ENCODE results near the gene OSBPL6. TPM values are rescaled to one million over a fixed set of nuclear protein-coding genes. Genes with fewer than 3 reads are reported as not detected.
"Not testable (repeated sequence)": the region's sequence is repeated elsewhere in the genome, so short reads cannot be mapped to it uniquely, and the experiment has no call there.

OSBPL6 gene
- total RNA-seq, 1 donor from 2014 or later, result 0.39 TPM

DNA sequence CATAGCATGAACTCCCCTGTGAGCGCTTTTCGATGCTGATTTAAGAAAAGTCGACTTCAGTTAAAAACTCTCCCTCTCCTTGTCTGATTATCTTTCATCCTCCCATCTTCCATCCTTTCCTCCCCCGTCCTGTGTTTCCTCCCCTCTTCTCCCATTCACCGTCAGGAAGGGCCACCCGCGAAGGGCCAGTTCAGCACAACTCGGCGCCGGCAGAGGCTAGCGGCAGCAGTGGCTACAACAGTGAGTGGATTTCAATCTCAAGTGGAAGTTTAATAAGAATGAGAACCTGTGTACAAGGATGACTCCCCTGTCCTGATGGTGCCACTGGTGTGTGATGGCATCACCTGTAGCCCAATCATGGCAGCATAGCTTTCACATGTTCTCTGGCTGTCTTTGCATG is 149.8 kb downstream of the OSBPL6 start:
- DNase-seq (ENCODE audit: low spot score), result no peak

DNA sequence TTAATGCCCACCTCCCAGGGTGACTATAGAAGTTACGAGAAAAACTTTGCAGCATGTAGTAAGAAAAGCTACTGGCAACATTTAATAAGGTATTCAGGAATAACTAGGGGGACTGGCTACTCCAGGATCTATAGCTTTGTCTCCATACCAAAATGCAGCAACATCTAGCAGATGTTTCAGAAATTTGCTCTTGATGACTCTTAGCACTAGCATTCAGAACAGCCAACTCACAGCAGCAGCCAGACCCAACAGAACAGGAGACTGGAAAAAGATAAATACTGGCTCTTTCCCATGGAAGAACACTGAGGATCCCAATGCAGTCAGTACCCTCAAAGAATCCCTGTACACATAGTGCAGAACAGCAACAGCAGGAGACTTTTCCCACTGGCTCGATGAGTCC is 151.6 kb downstream of the OSBPL6 start:
- DNase-seq (ENCODE audit: low spot score), result no peak

GRCh38 chr2:178350051-178350450 is 155.7 kb downstream of the OSBPL6 start:
- DNase-seq (ENCODE audit: low spot score), result no peak

- not testable (repeated sequence) for DNase-seq (ENCODE audit: low spot score)
These were observed 163.4 kb downstream of the OSBPL6 start for GRCh38 chr2:178357704-178358103.

DNA sequence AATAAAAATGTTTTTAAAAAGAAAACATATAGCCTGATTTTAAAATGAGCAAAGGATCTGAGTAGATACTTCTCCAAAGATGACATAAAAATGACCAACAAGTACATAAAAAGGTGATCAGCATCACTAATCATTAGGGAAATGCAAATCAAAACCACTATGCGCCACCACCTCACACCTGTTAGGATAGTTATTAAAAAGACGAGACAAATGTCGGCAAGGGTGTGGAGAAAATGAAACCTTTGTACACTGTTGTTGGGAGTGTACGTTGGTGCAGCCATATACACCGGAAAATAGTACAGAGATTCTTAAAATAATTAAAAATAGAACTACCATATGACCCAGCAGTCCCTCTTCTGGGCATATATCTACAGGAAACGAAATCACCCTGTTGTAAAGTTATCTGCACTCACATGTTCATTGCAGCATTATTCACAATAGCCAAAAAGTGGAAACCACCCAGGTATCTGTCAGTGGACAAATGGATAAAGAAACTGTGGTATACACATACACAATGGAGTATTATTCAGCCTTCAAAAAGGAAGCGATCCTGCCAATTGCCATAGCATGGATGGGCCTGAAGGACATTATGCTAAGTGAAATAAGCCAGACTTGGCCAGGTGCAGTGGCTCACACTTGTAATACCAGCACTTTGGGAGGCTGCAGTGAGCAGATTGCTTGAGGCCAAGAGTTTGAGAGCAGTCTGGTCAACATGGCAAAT is 165.0 kb downstream of the OSBPL6 start:
- no peak for DNase-seq (ENCODE audit: low spot score)

DNA sequence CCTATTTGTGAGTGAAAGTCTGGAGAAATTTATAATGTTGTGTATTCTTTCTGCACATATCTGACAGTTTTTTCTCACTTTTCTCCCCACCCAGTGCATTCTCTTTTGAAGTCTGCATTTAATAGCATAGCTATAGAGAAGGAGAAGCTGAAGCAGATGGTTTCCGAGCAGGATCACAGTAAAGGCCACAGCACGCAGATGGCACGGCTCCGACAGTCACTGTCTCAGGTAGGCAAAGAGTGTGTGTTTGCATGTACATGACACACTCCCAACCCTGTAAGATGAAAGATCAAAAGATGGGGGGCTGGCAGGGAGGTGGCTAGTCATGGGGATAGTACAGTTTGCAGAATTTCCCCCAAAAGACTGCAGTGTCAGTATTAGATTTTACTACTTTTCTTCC is 167.3 kb downstream of the OSBPL6 start:
- DNase-seq (ENCODE audit: low spot score), result no peak

GRCh38 chr2:178363252-178363651 is 168.9 kb downstream of the OSBPL6 start:
- DNase-seq (ENCODE audit: low spot score), result no peak

DNA sequence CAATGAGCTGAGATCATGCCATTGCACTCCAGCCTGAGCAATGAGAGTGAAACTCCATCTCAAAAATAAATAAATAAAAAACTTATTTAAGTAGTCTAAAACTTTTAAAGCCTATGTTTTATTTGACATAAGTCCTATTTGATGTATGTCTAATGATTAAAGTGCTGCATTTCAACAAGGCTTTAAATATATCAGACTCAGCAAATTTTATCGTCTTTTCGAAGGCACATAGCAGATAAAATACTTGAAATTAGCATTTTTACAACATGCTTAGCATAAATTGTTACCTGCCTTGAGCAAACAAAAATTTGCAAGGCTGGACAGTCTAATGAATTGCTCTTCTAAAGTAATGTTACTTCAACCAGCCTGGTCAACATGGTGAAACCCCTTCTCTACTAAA is 170.8 kb downstream of the OSBPL6 start:
- DNase-seq (ENCODE audit: low spot score), result no peak

- no peak for DNase-seq (ENCODE audit: low spot score)
These were observed 172.1 kb downstream of the OSBPL6 start for GRCh38 chr2:178366412-178366811.

DNA sequence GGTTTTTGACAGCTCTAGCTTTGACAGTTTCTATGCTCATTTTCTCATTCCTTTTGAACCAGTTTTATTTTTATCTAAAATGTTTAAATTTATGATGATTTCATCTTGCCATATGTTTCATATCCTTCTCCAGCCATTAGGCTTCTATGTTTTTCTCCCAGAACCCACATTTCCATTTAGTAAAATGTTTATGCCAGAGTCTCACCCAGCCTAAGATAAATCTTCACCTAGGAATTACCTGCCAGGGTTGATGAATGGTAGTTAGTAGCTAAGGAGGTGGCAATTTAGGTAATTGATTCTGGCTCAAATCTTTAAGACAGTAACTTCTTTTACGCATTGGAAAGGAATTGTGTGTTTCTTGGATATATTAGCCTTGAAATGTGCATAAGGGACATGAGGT is 173.0 kb downstream of the OSBPL6 start:
- DNase-seq (ENCODE audit: low spot score), result no peak

DNA sequence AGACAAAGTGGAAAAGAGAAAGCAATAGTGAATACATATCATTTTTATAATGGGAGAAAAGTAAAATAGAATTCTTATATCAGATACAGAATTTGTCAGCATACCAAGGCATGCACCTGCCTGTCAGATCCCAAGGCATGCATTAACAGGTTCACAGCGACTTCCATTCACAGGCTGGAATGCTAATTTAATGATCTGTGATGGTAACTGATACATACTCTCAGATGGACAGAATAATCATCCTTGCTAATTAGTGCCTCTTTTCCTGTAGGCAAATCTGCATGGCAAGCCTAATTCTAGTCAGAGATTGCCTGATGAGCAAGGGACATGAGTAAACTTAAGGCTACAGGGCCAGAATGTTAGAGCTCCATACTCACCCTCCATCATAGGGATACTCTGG is 180.6 kb downstream of the OSBPL6 start:
- DNase-seq (ENCODE audit: low spot score), result no peak

DNA sequence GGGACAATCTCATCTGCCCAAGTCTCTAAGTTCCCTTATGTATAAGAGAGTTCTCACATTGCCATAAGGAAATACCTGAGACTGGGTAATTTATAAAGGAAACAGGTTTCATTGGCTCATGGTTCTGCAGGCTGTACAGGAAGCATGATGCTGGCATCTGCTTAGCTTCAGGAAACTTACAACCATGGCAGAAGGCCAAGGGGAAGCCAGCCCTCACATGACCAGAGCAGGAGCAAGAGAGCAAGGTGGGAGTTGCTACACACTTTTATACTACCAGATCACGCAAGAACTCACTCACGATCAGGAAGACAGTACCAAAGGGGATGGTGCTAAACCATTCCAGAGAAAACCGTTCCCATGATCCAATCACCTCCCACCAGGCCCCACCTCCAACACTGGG is 182.7 kb downstream of the OSBPL6 start:
- DNase-seq (ENCODE audit: low spot score), result no peak

DNA sequence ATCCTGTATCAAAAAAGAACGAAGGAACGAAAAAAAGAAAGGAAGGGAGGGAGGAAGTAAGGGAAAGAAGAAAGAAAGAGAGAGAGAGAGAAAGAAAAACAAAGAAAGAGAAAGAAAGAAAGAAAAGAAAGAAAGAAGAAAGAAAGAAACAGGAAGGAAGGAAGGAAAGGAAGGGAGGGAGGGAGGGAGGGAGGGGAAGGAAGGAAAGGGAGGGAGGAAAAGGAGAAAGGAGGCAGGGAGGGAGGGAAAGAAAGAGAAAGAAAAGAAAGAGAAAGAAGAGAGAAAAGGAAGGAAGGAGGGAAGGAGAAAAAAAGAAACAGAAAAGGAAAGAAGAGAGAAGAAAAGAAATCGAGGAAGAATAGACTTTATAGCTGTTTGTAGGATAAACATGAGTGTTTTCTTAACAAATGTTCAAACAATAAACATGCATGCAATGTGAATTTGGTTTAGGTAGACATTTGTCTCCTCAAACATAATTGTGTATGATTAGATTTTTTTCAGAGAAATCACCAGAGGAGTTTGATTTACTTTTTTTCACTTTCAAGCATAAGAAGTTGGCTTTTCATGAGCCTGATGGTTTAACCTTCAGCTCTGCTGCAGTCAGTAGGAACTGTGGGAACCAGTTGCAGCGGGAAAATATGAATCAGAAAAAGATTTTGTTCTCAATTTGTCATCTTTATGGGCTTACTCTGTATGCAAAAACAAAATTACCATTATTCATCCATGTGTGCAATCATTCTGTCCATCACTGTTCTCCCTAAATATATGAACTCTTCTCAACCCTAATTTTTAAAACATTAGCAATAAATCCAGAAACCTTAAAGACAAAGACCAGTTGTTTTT is 185.1 kb downstream of the OSBPL6 start:
- DNase-seq (ENCODE audit: low spot score), result no peak

DNA sequence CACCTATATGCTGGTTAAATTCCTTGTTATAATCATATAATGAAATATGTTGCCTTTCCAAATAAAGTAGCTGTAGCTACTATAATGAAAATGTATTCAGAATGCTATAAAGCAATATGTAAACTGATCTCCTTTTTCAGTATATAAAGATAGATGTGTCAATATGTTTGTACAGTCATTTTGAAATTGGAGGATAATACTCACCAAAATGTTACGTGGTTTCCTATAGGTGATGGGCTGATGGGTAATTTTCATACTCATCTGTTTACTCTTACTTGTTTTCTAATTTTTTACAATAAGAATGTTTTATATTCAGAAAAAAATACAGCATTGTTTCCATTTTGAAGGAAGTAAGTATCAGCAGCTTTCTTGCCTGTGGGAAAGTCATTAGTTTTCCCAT is 186.5 kb downstream of the OSBPL6 start:
- no peak for DNase-seq (ENCODE audit: low spot score)

DNA sequence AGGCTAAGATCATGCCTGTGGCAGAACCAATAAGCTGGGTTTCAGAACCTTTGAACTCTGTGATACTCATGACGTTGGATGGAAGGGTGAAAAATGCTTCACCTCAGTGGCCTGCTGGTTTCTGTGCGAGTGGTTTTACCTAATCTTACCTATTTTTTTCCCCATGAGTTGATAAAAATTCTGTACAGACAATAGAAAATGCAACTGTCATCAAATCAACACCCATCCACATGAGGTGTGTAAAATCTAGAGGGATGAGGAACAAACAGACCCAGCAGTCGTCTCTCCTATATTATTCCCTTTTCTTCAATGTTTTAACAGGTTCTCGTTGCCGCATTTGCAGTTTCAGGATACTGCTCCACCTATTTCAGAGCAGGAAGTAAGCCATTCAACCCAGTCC is 189.4 kb downstream of the OSBPL6 start:
- no peak for DNase-seq (ENCODE audit: low spot score)

DNA sequence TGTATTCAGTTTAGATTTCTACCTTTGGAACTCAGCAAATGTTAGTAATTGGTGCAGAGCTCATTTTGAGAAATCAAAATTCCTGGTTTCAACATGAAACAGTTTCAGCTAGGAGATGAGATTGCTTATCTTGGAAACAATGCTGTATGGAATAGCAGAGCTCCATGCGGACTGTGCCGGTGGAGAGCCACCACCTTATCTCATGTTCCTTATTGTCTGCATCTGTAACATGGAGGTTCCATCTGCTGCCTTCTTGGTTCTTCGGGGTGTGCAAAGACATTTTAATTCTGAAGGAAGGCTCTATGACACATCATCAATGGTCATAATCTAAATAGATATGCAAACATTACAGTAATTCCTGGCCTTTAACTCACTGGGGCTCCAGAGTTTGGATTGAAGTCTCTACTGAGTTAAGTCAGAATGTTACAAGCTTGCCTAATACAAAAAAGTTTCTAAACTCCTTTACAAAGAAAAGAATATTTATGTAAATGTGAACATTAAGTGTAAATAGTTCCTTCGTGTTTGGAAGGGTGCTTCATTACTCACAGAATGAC is 191.4 kb downstream of the OSBPL6 start:
- no peak for DNase-seq (ENCODE audit: low spot score)

DNA sequence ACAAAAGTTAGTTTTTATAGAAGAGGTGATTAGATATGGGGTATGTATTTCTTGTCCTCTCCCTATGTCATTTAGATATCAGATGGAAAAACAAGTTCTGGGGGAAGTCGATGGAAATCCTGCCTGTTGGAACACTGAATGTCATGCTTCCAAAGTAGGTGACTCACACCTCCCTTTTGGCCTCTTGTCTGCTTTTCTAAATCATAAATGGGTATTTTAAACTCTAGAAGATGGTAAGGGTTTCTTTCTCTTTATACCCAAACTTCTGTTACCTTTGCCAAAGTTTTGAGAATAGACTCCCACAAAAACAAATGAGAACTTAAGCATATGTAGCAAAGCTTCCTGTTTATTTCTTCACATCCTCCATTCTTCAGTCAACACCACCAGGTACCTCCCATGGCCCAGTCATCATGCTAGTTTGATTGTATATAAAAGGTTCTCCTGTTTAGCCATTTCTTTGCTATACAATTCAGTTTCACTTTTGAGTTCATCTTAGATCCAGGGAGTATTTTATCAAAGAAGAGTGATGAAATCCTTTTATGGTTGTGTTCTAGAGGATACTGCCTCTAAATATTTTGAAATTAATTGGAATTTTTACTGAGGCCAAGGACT is 192.8 kb downstream of the OSBPL6 start:
- DNase-seq (ENCODE audit: low spot score), result no peak

- DNase-seq (ENCODE audit: low spot score), result no peak
These were observed 194.0 kb downstream of the OSBPL6 start for GRCh38 chr2:178388287-178388686.

- DNase-seq (ENCODE audit: low spot score), result no peak
These were observed 197.4 kb downstream of the OSBPL6 start for GRCh38 chr2:178391701-178392100.

GRCh38 chr2:178392215-178392614 is 197.9 kb downstream of the OSBPL6 start:
- DNase-seq (ENCODE audit: low spot score), result no peak

- no peak for DNase-seq (ENCODE audit: low spot score)
These were observed 200.5 kb downstream of the OSBPL6 start for GRCh38 chr2:178394859-178395258.

DNA sequence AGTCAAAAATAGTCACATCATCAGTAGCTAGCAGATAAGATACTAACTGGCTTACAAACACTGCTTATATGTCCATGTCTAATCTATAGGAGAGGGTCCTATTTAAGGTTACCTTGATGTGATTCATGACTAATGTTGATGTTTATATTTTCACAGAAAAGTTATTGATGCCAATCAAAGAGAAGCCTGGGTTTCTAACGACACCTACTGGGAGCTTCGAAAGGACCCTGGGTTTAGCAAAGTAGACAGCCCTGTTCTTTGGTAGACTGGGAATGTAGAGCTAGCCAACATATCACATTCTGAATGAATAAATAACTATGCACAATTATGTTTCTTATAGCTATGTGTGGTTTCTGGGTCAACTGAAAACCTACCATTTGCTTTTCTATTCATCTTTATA is 201.0 kb downstream of the OSBPL6 start:
- DNase-seq (ENCODE audit: low spot score), result no peak

All from mesenteric fat pad (tissue), 1 donor.